Ureter (tissue), 1 donor: Measurements from ENCODE around the gene CT47A7. TPM values are rescaled to one million over a fixed set of nuclear protein-coding genes. Genes with fewer than 3 reads are reported as not detected.
"Not testable (repeated sequence)": the region's sequence is repeated elsewhere in the genome, so short reads cannot be mapped to it uniquely, and the experiment has no call there.

Source experiments
- DNase-seq: peaks from one replicate; pipeline ENCODE4 v3.0.0-alpha.2; 2020; ENCODE audit warnings: low spot score
- total RNA-seq: library from RNA; stranded (reverse); gene quantifications from one replicate; pipeline ENCODE4 v1.2.4, GENCODE V29; 2023
- donor health status: DM: yes; HTN: yes; CAD: no.

Gene CT47A7
- total RNA-seq, result not detected

GRCh38 chrX:120956500-120956899 is at the start of gene CT47A7:
CT47A7 (minus strand) TSS chrX:120956600; CDS start chrX:120956345, 255 bp downstream.
- DNase-seq, result not testable (repeated sequence)

GRCh38 chrX:121000589-121000988 is 44.2 kb upstream of the CT47A7 start:
- no peak for DNase-seq

- no peak for DNase-seq
Observed at GRCh38 chrX:120999413-120999812, 43.0 kb upstream of the CT47A7 start.

GRCh38 chrX:120985660-120986059 is 29.3 kb upstream of the CT47A7 start, which contains the start of gene CT47A1:
CT47A1 (minus strand) TSS chrX:120985760; CDS start chrX:120985529, 231 bp downstream.
- not testable (repeated sequence) for DNase-seq

Other genes with a start within 250 kb of the CT47A7 start
- gene CT47B1, start 80.7 kb downstream of the CT47A7 start, total RNA-seq, result not detected
- not detected for gene CT47A11, start 19.4 kb downstream of the CT47A7 start, total RNA-seq
- not detected for gene CT47A10, start 14.6 kb downstream of the CT47A7 start, total RNA-seq
- gene CT47A9, start 9.7 kb downstream of the CT47A7 start, total RNA-seq, result not detected
- gene CT47A8, start 4.9 kb downstream of the CT47A7 start, total RNA-seq, result not detected
- not detected for gene CT47A6, start 4.9 kb upstream of the CT47A7 start, total RNA-seq
- not detected for gene CT47A5, start 9.7 kb upstream of the CT47A7 start, total RNA-seq
- gene CT47A4, start 14.6 kb upstream of the CT47A7 start, total RNA-seq, result not detected
- not detected for gene CT47A3, start 19.5 kb upstream of the CT47A7 start, total RNA-seq
- gene CT47A2, start 24.3 kb upstream of the CT47A7 start, total RNA-seq, result not detected
- gene CT47A1, start 29.2 kb upstream of the CT47A7 start, total RNA-seq, result not detected
- gene GLUD2, start 91.0 kb upstream of the CT47A7 start, total RNA-seq, result 2.5 TPM